ENCODE measurements around the gene ATG4B.

GRCh38 chr2:241649404-241649803 lies 11.9 kb downstream of the ATG4B start:
- TF ChIP-seq, protein P1, sequence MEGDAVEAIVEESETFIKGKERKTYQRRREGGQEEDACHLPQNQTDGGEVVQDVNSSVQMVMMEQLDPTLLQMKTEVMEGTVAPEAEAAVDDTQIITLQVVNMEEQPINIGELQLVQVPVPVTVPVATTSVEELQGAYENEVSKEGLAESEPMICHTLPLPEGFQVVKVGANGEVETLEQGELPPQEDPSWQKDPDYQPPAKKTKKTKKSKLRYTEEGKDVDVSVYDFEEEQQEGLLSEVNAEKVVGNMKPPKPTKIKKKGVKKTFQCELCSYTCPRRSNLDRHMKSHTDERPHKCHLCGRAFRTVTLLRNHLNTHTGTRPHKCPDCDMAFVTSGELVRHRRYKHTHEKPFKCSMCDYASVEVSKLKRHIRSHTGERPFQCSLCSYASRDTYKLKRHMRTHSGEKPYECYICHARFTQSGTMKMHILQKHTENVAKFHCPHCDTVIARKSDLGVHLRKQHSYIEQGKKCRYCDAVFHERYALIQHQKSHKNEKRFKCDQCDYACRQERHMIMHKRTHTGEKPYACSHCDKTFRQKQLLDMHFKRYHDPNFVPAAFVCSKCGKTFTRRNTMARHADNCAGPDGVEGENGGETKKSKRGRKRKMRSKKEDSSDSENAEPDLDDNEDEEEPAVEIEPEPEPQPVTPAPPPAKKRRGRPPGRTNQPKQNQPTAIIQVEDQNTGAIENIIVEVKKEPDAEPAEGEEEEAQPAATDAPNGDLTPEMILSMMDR (IDR thresholded peaks at IDR 0.05; ENCODE audit: insufficient read depth, low read length, poor library complexity, severe bottlenecking), result no peak
- TF ChIP-seq EZH2phosphoT487 (conservative IDR thresholded peaks at IDR 0.05; ENCODE audit: low read length), result no peak
